B cell (primary cell): Measurements from ENCODE around the gene CIAO2A. TPM values are rescaled to one million over a fixed set of nuclear protein-coding genes. Genes with fewer than 3 reads are reported as not detected.

ENCODE experiments used
- ATAC-seq: fragments of 200-7000 bp; cut with Tn5 transposase; one replicate; pipeline ENCODE4 v1.10.0; 2021; ENCODE audit warnings: low read depth, mild to moderate bottlenecking, moderate number of reproducible peaks, moderate library complexity
- CTCF ChIA-PET: fragments of 350-600 bp; sonication (Branson Sonifier 250); formaldehyde crosslinking; loops from one replicate; lab custom pipeline; 2021; ENCODE audit warnings: antibody characterized with exemption, inconsistent platforms; lab: Charles Lee
- POLR2A ChIA-PET: fragments of 350-600 bp; sonication (Branson Sonifier 250); formaldehyde crosslinking; loops from one replicate; lab custom pipeline; 2021; ENCODE audit warnings: antibody characterized with exemption; lab: Charles Lee
- DNase-seq: peaks from one replicate; pipeline ENCODE4 v3.0.0; 2013
- H2AFZ ChIP-seq: 2 replicates; pipeline ENCODE4 v1.6.1; 2012; ENCODE audit warnings: mild to moderate bottlenecking, low read depth, low read length; ENCODE audit not compliant: insufficient read depth, poor library complexity, severe bottlenecking
- H3K27ac ChIP-seq, 2 donors: 1 replicate in 1 of 2; 2 replicates in 1 of 2; pipeline ENCODE4 v1.5.1; 2012 to 2013; ENCODE audit warnings: low read length in 2 of 2, mild to moderate bottlenecking in 2 of 2, moderate library complexity in 1 of 2
- H3K27me3 ChIP-seq, 4 experiments: fragments of 200-600 bp in 1 of 4; sonication (generic) in 1 of 4; replicated peaks in 1 of 4; 1 replicate in 2 of 4; 2 replicates in 2 of 4; pipeline versions ENCODE4 v1.6.1 to v1.7.0; 2013 to 2016; ENCODE audit warnings: low read length in 3 of 4, mild to moderate bottlenecking in 2 of 4, mixed read lengths in 1 of 4, moderate library complexity in 1 of 4; ENCODE audit not compliant: insufficient read depth in 4 of 4, control insufficient read depth in 3 of 4; ENCODE audit errors: control extremely low read depth in 1 of 4
- H3K36me3 ChIP-seq, 2 experiments: replicated peaks in 1 of 2; 1 replicate in 1 of 2; 2 replicates in 1 of 2; pipeline versions ENCODE4 v1.6.1 to v1.7.1; 2013; ENCODE audit warnings: low read length in 1 of 2; ENCODE audit not compliant: insufficient read depth in 2 of 2, control insufficient read depth in 1 of 2; ENCODE audit errors: control extremely low read depth in 1 of 2, extremely low read depth in 1 of 2
- H3K4me1 ChIP-seq, 2 donors: fragments of 200-600 bp in 1 of 2; sonication (generic) in 1 of 2; 1 replicate in 1 of 2; 2 replicates in 1 of 2; pipeline versions ENCODE4 v1.5.1 to v1.6.1; 2013 to 2017; ENCODE audit warnings: low read length in 2 of 2; ENCODE audit not compliant: control insufficient read depth in 2 of 2, insufficient read depth in 2 of 2
- H3K4me2 ChIP-seq: replicated peaks from 2 replicates; pipeline ENCODE3; 2012; ENCODE audit warnings: mild to moderate bottlenecking, low read depth, low read length; ENCODE audit not compliant: poor library complexity, severe bottlenecking
- H3K4me3 ChIP-seq, 5 experiments: fragments of 200-600 bp in 1 of 5; sonication (generic) in 1 of 5; 1 replicate in 3 of 5; 2 replicates in 2 of 5; pipeline versions ENCODE4 v1.5.1 to v1.7.0; 2011 to 2016; ENCODE audit warnings: low read length in 4 of 5, mild to moderate bottlenecking in 4 of 5, low read depth in 2 of 5, control low read depth in 1 of 5, moderate library complexity in 1 of 5; ENCODE audit not compliant: insufficient read depth in 1 of 5; ENCODE audit errors: control extremely low read depth in 1 of 5, extremely low read depth in 1 of 5
- H3K79me2 ChIP-seq: fragments of 200-600 bp; sonication (generic); one replicate; pipeline ENCODE4 v1.6.0; 2016; ENCODE audit warnings: low read length; ENCODE audit not compliant: control insufficient read depth, insufficient read depth
- H3K9ac ChIP-seq: fragments of 200-600 bp; sonication (generic); 2 replicates; pipeline ENCODE4 v1.6.1; 2017; ENCODE audit warnings: mild to moderate bottlenecking, low read length, moderate library complexity
- H3K9me3 ChIP-seq, 3 donors: one replicate each; pipeline versions ENCODE4 v1.6.1 to v1.7.1; 2013; ENCODE audit warnings: low read length in 2 of 3; ENCODE audit not compliant: control insufficient read depth in 2 of 3, insufficient read depth in 1 of 3; ENCODE audit errors: control extremely low read depth in 1 of 3
- H4K20me1 ChIP-seq: 2 replicates; pipeline ENCODE4 v1.6.0; 2012; ENCODE audit warnings: mild to moderate bottlenecking, low read length; ENCODE audit not compliant: insufficient read depth, control insufficient read depth, poor library complexity, severe bottlenecking
- H3K27ac Mint-ChIP-seq: one replicate; pipeline ENCODE4 v1.8.0; 2021; ENCODE audit warnings: mixed read lengths
- H3K27me3 Mint-ChIP-seq: one replicate; pipeline ENCODE4 v1.8.0; 2021; ENCODE audit warnings: mixed read lengths
- H3K4me1 Mint-ChIP-seq: one replicate; pipeline ENCODE4 v1.8.0; 2021; ENCODE audit warnings: mixed read lengths
- H3K4me3 Mint-ChIP-seq: one replicate; pipeline ENCODE4 v1.8.0; 2021; ENCODE audit warnings: mixed read lengths
- H3K9me3 Mint-ChIP-seq: one replicate; pipeline ENCODE4 v1.8.0; 2022; ENCODE audit warnings: mixed read lengths; ENCODE audit not compliant: insufficient read depth
- CTCF ChIP-seq: fragments of 200-600 bp; IDR thresholded peaks from one replicate; pipeline ENCODE4 v1.8.0; 2022; ENCODE audit warnings: antibody characterized with exemption, mild to moderate bottlenecking
- EZH2 ChIP-seq: IDR thresholded peaks from 2 replicates; pipeline ENCODE4 v1.6.1; 2012; ENCODE audit warnings: borderline replicate concordance, low read depth, mild to moderate bottlenecking, moderate library complexity, low read length; ENCODE audit not compliant: insufficient read depth, poor library complexity, severe bottlenecking
- WGBS: methylation state at CpG from one replicate; pipeline ENCODE4 v1.1.5; 2013; ENCODE audit warnings: missing lambda C conversion rate; ENCODE audit not compliant: insufficient coverage; 5-methylcytosine and 5-hydroxymethylcytosine counted together
- intact Hi-C: fragments of 100-400 bp; cut with micrococcal nuclease; formaldehyde crosslinking; loops from one replicate; pipeline ENCODE4 v1.10.0; 2022
- polyA plus RNA-seq: library from polyadenylated mRNA; depleted of rRNA; stranded (reverse); fragments of >200 nt; gene quantifications from 2 replicates; pipeline ENCODE4 v1.2.3, GENCODE V29; 2012
- total RNA-seq, 2 donors: library from RNA; stranded (reverse); fragments of 120-200 nt in 1 of 2; gene quantifications; 1 replicate in 1 of 2; 2 replicates in 1 of 2; pipeline versions ENCODE4 v1.2.3 to v1.2.4, GENCODE V29; 2013 to 2022

CIAO2A gene
- total and polyA plus RNA-seq, 2 donors (not counting 1 experiment from before 2014, with no cell fraction given): 68.2 to 71.5 TPM

- no peaks in the 10 kb centered on the region for H3K9me3 ChIP-seq
- TF ChIP-seq CTCF: no peak
- TF ChIP-seq EZH2: no peak
- H3K27me3 ChIP-seq: no peaks in the 10 kb centered on the region
Observed at GRCh38 chr15:64037116-64037515, 56.5 kb downstream of the CIAO2A start.

GRCh38 chr15:64035525-64035924 is 58.1 kb downstream of the CIAO2A start:
- H3K4me3 Mint-ChIP-seq: no peak overlapping the region

More at GRCh38 chr15:64037116-64037515, 56.5 kb downstream of the CIAO2A start:
- no peaks in the 10 kb centered on the region for H3K36me3 ChIP-seq
- H2AFZ ChIP-seq: no peak overlapping the region
- no peak overlapping the region for H3K9ac ChIP-seq
- ChIA-PET POLR2A (no interaction called here), CTCF (interaction anchor here (0.7 to 1.5 kb wide), 2 partner anchors 7 to 15 kb away, joined by 4 read pairs; no protein-coding TSS in a partner anchor)
- intact Hi-C loops: no loop called here
- no peaks in the 10 kb centered on the region for H3K9me3 Mint-ChIP-seq
- no peak overlapping the region for H3K4me3 Mint-ChIP-seq
- peak overlapping the region; percentile 32 for H3K27ac Mint-ChIP-seq
- H3K27ac ChIP-seq: no peak overlapping the region
- H3K27me3 Mint-ChIP-seq: no peaks in the 10 kb centered on the region
- H3K4me2 ChIP-seq: no peak overlapping the region
- H3K4me1 ChIP-seq: peaks cover 0 to 14% of the 10 kb centered on the region in 2 donors
- H3K4me1 Mint-ChIP-seq: peaks cover 18% of the 10 kb centered on the region
- ATAC-seq (no peak), DNase-seq (no peak)
- H3K4me3 ChIP-seq: no peak overlapping the region
- H3K79me2 ChIP-seq: peaks cover 2% of the 10 kb centered on the region
- 92% methylated on average over 3 of the region's 3 CpGs for WGBS
- H4K20me1 ChIP-seq: no peaks in the 10 kb centered on the region

More at GRCh38 chr15:64035525-64035924, 58.1 kb downstream of the CIAO2A start:
- no peaks in the 10 kb centered on the region for H3K27me3 Mint-ChIP-seq
- H3K9me3 ChIP-seq: no peaks in the 10 kb centered on the region
- no peaks in the 10 kb centered on the region for H3K36me3 ChIP-seq
- 100% methylated on average over 1 of the region's 1 CpG for WGBS
- no peak overlapping the region for H3K4me3 ChIP-seq
- H3K4me1 ChIP-seq: peaks cover 0 to 14% of the 10 kb centered on the region in 2 donors
- no peaks in the 10 kb centered on the region for H4K20me1 ChIP-seq
- DNase-seq: no peak
- no peak overlapping the region for H3K27ac ChIP-seq
- no peak overlapping the region for H2AFZ ChIP-seq
- H3K79me2 ChIP-seq: no peaks in the 10 kb centered on the region
- TF ChIP-seq EZH2: no peak
- no peak for TF ChIP-seq CTCF
- no peak overlapping the region for H3K27ac Mint-ChIP-seq
- peaks cover 20% of the 10 kb centered on the region for H3K4me1 Mint-ChIP-seq
- H3K9ac ChIP-seq: no peak overlapping the region
- no peaks in the 10 kb centered on the region for H3K9me3 Mint-ChIP-seq
- no peak for ATAC-seq
- H3K27me3 ChIP-seq: no peaks in the 10 kb centered on the region
- ChIA-PET POLR2A (no interaction called here), CTCF (interaction anchor here (1.4 to 1.5 kb wide), 2 partner anchors 9 to 25 kb away, joined by 4 read pairs; no protein-coding TSS in a partner anchor)
- intact Hi-C loops: no loop called here
- no peak overlapping the region for H3K4me2 ChIP-seq
